GM18870 (cell line): ENCODE measurements around the gene SPIRE2.
"Not testable (repeated sequence)": the region's sequence is repeated elsewhere in the genome, so short reads cannot be mapped to it uniquely, and the experiment has no call there.

Experiments
- ATAC-seq: cut with Tn5 transposase; IDR thresholded peaks from one replicate; pipeline ENCODE4 v1.9.1; 2021; ENCODE audit warnings: moderate library complexity; ENCODE audit not compliant: unreplicated experiment

Gene SPIRE2

GRCh38 chr16:89806589-89807193 is 21.6 kb upstream of the SPIRE2 start:
- not testable (repeated sequence) for ATAC-seq

- ATAC-seq = no peak
These were observed 19.8 kb upstream of the SPIRE2 start for GRCh38 chr16:89808475-89808874.

GRCh38 chr16:89811321-89811720 is 17.0 kb upstream of the SPIRE2 start:
- no peak for ATAC-seq

GRCh38 chr16:89815639-89816348 is 12.5 kb upstream of the SPIRE2 start:
- no peak for ATAC-seq

- ATAC-seq = not testable (repeated sequence)
These were observed 9.3 kb upstream of the SPIRE2 start for GRCh38 chr16:89818851-89819403.

- ATAC-seq = not testable (repeated sequence)
These were observed 8.8 kb upstream of the SPIRE2 start for GRCh38 chr16:89819448-89819847.

- ATAC-seq = no peak
These were observed 6.7 kb upstream of the SPIRE2 start for GRCh38 chr16:89821438-89822187.

- ATAC-seq = no peak
These were observed 5.8 kb upstream of the SPIRE2 start for GRCh38 chr16:89822188-89823086.

- no peak for ATAC-seq
These were observed 5.0 kb upstream of the SPIRE2 start for GRCh38 chr16:89823087-89823823.

GRCh38 chr16:89823824-89824148 is 4.5 kb upstream of the SPIRE2 start:
- not testable (repeated sequence) for ATAC-seq

GRCh38 chr16:89826531-89827382 is 1.5 kb upstream of the SPIRE2 start:
- no peak for ATAC-seq

GRCh38 chr16:89827383-89828198 is 684 bp upstream of the SPIRE2 start:
- no peak for ATAC-seq

GRCh38 chr16:89828870-89829629 is 775 bp downstream of the SPIRE2 start:
- ATAC-seq = no peak

GRCh38 chr16:89829630-89830437 is 1.6 kb downstream of the SPIRE2 start:
- no peak for ATAC-seq

- ATAC-seq = no peak
These were observed 3.6 kb downstream of the SPIRE2 start for GRCh38 chr16:89831810-89832328.

GRCh38 chr16:89833664-89834363 is 5.5 kb downstream of the SPIRE2 start:
- not testable (repeated sequence) for ATAC-seq
